Mesenchymal stem cell (in vitro differentiated cells and primary cell): ENCODE data around the gene FAM200B.
"Not testable (repeated sequence)": the region's sequence is repeated elsewhere in the genome, so short reads cannot be mapped to it uniquely, and the experiment has no call there.

Source experiments
- DNase-seq: peaks from one replicate; pipeline ENCODE4 v3.0.0-alpha.2; 2013
- H2AFZ ChIP-seq: one replicate; pipeline ENCODE4 v1.6.1; 2013; ENCODE audit warnings: low read depth, mild to moderate bottlenecking, control low read depth, inconsistent platforms, low read length, moderate library complexity
- H2AK5ac ChIP-seq: 2 replicates; pipeline ENCODE4 v1.6.1; 2013; ENCODE audit warnings: low read length, moderate library complexity, mild to moderate bottlenecking, inconsistent platforms; ENCODE audit not compliant: severe bottlenecking
- H2BK120ac ChIP-seq: one replicate; pipeline ENCODE4 v1.6.1; 2013; ENCODE audit warnings: low read depth, mild to moderate bottlenecking, inconsistent platforms, low read length, moderate library complexity
- H2BK12ac ChIP-seq, 2 experiments: one replicate each; pipeline ENCODE4 v1.6.1; 2013; ENCODE audit warnings: inconsistent platforms in 2 of 2, low read length in 2 of 2, mild to moderate bottlenecking in 2 of 2, moderate library complexity in 2 of 2, control low read depth in 1 of 2
- H2BK15ac ChIP-seq: one replicate; pipeline ENCODE4 v1.6.1; 2013; ENCODE audit warnings: mild to moderate bottlenecking, low read depth, inconsistent platforms; ENCODE audit not compliant: poor library complexity, severe bottlenecking
- H2BK5ac ChIP-seq: 2 replicates; pipeline ENCODE4 v1.6.1; 2013; ENCODE audit warnings: low read depth, mild to moderate bottlenecking, low read length, control low read depth, inconsistent platforms; ENCODE audit not compliant: poor library complexity, severe bottlenecking
- H3K14ac ChIP-seq, 2 experiments: one replicate each; pipeline ENCODE4 v1.6.1; 2013; ENCODE audit warnings: inconsistent platforms in 2 of 2, low read length in 2 of 2, control low read depth in 1 of 2, mild to moderate bottlenecking in 1 of 2, moderate library complexity in 1 of 2
- H3K18ac ChIP-seq, 2 experiments: one replicate each; pipeline ENCODE4 v1.6.1; 2013; ENCODE audit warnings: inconsistent platforms in 2 of 2, low read length in 2 of 2, control low read depth in 1 of 2, low read depth in 1 of 2, mild to moderate bottlenecking in 1 of 2
- H3K23ac ChIP-seq, 2 experiments: one replicate each; pipeline ENCODE4 v1.6.1; 2013; ENCODE audit warnings: inconsistent platforms in 2 of 2, low read length in 2 of 2, mild to moderate bottlenecking in 2 of 2, moderate library complexity in 2 of 2, control low read depth in 1 of 2
- H3K27ac ChIP-seq: 2 replicates; pipeline ENCODE4 v1.5.1; 2013; ENCODE audit warnings: mild to moderate bottlenecking, moderate library complexity, low read length, control low read depth, inconsistent platforms; ENCODE audit not compliant: poor library complexity, severe bottlenecking
- H3K27me3 ChIP-seq, 2 experiments: 2 replicates each; pipeline versions ENCODE4 v1.6.1 to v1.7.0; 2013; ENCODE audit warnings: low read length in 2 of 2, mild to moderate bottlenecking in 2 of 2, moderate library complexity in 2 of 2, control low read depth in 1 of 2, inconsistent platforms in 1 of 2; ENCODE audit not compliant: control insufficient read depth in 1 of 2, insufficient read depth in 1 of 2
- H3K36me3 ChIP-seq, 2 experiments: 2 replicates each; pipeline versions ENCODE4 v1.6.1 to v1.7.0; 2013; ENCODE audit warnings: low read length in 2 of 2, control low read depth in 1 of 2, inconsistent platforms in 1 of 2, low read depth in 1 of 2, mild to moderate bottlenecking in 1 of 2; ENCODE audit not compliant: insufficient read depth in 2 of 2, control insufficient read depth in 1 of 2
- H3K4ac ChIP-seq, 2 experiments: one replicate each; pipeline ENCODE4 v1.6.1; 2013; ENCODE audit warnings: inconsistent platforms in 2 of 2, low read length in 2 of 2, mild to moderate bottlenecking in 2 of 2, moderate library complexity in 2 of 2, control low read depth in 1 of 2, low read depth in 1 of 2
- H3K4me1 ChIP-seq: 2 replicates; pipeline ENCODE4 v1.6.1; 2013; ENCODE audit warnings: low read depth, low read length, control low read depth; ENCODE audit not compliant: control insufficient read depth, insufficient read depth
- H3K4me2 ChIP-seq: 2 replicates; pipeline ENCODE4 v1.6.1; 2013; ENCODE audit warnings: low read length, mild to moderate bottlenecking, inconsistent platforms; ENCODE audit not compliant: poor library complexity, severe bottlenecking
- H3K4me3 ChIP-seq, 2 experiments: 2 replicates each; pipeline versions ENCODE4 v1.5.1 to v1.7.0; 2013; ENCODE audit warnings: low read length in 2 of 2, mild to moderate bottlenecking in 2 of 2, control low read depth in 1 of 2, low read depth in 1 of 2; ENCODE audit not compliant: insufficient read depth in 1 of 2
- H3K79me1 ChIP-seq: replicated peaks from 2 replicates; pipeline ENCODE4 v1.6.1; 2013; ENCODE audit warnings: mild to moderate bottlenecking, control low read depth, low read length, inconsistent platforms; ENCODE audit not compliant: poor library complexity, severe bottlenecking
- H3K9ac ChIP-seq: 2 replicates; pipeline ENCODE4 v1.7.0; 2013; ENCODE audit warnings: mild to moderate bottlenecking, low read length, moderate library complexity
- H3K9me3 ChIP-seq: 2 replicates; pipeline ENCODE4 v1.7.0; 2013; ENCODE audit warnings: mild to moderate bottlenecking, low read length; ENCODE audit not compliant: control insufficient read depth
- H4K8ac ChIP-seq: one replicate; pipeline ENCODE4 v1.6.1; 2013; ENCODE audit warnings: inconsistent platforms, mild to moderate bottlenecking, low read length, moderate library complexity
- H4K91ac ChIP-seq: one replicate; pipeline ENCODE4 v1.6.1; 2013; ENCODE audit warnings: mild to moderate bottlenecking, low read length, inconsistent platforms
- WGBS: methylation state at CpG from one replicate; pipeline ENCODE4 v1.1.7; 2013; ENCODE audit warnings: mixed read lengths; 5-methylcytosine and 5-hydroxymethylcytosine counted together

The FAM200B gene

DNA sequence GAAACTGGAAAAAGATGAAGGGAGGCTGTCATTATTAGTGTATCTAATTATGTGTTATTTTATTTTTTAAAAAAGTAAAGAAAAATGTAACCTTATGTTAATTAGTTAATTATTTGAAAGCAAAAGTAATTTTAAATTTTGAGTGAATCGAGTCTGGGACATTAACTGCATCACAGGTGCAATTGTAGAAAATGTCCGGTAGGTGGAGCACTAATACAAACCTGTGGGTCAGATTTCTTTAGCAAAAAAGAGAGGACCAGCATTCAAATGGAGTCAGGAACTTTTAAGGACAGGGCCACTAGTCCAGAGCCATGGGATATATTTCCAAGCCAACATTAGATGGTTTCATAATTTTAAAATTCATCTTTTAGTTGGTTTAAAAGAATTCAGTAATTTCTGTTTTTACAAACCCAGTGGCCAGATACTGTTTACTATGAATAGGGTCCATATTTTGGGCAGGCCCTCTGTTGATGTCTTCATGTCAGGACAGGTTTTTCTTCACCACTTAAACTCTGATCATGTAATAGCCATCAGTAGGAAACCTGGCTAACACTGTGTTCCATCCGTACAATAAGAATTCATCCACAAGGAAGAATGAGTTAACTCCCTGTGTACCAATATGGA lies 48.4 kb downstream of the FAM200B start:
- Histone ChIP-seq H3K4ac (no peak overlapping the region), H3K23ac (no peak overlapping the region), H2BK5ac (no peak overlapping the region), H2BK12ac (no peak overlapping the region), H3K4me2 (no peak overlapping the region), H3K79me1 (no peaks in the 10 kb centered on the region), H3K9me3 (no peaks in the 10 kb centered on the region), H2AK5ac (no peak overlapping the region), H3K4me1 (no peaks in the 10 kb centered on the region), H2AFZ (no peak overlapping the region), H3K18ac (no peak overlapping the region), H3K9ac (peak overlapping the region; percentile 0), H3K27me3 (no peaks in the 10 kb centered on the region), H3K4me3 (no peak overlapping the region), H3K27ac (no peak overlapping the region), H2BK120ac (no peak overlapping the region), H4K91ac (no peak overlapping the region), H3K14ac (no peak overlapping the region), H2BK15ac (no peak overlapping the region), H4K8ac (no peak overlapping the region), H3K36me3 (no peaks in the 10 kb centered on the region)
- WGBS = 29% methylated on average over 3 of the region's 3 CpGs
- peak; percentile 57 for DNase-seq

DNA sequence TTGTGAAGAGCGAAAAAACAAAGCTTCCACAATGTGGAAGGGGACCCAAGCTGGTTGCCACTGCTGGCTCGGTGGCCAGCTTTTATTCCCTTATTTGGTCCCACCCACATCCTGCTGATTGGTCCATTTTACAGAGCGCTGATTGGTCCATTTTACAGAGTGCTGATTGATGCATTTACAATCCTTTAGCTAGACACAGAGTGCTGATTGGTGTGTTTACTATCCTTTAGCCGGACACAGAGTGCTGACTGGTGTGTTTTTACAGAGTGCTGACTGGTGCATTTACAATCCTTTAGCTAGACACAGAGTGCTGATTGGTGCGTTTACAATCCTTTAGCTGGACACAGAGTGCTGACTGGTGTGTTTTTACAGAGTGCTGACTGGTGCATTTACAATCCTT lies 51.4 kb downstream of the FAM200B start:
- not testable (repeated sequence) for H2AFZ ChIP-seq, H3K23ac ChIP-seq, H3K18ac ChIP-seq, H4K91ac ChIP-seq, H3K4me3 ChIP-seq, H3K27me3 ChIP-seq, H3K14ac ChIP-seq, H2AK5ac ChIP-seq, H3K4ac ChIP-seq, H3K9ac ChIP-seq, H2BK12ac ChIP-seq, H3K9me3 ChIP-seq, H3K79me1 ChIP-seq, DNase-seq, H3K36me3 ChIP-seq, H4K8ac ChIP-seq, H3K4me2 ChIP-seq, H2BK5ac ChIP-seq, H2BK120ac ChIP-seq, H2BK15ac ChIP-seq, H3K27ac ChIP-seq, H3K4me1 ChIP-seq
- 76% methylated on average over 5 of the region's 5 CpGs for WGBS

DNA sequence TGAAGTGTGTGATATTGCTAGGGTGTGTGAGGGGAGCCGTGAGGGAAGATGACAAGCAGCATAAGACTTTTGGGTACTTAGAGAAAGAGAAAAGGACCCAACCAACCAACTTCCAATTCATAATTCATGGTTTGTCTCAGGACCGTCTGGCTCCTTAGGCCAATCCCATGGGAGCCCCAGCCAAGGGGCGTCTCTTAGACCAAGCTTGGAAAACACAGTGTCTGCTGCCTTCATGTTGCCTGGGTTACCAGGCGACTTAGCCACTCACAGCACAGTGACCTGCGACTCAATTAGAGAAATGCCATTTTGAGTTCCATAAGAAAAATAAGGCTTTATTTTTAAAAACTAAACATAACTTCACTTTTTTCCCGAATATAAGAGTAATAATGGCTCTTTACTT lies 53.9 kb downstream of the FAM200B start:
- Histone ChIP-seq H2BK5ac (no peak overlapping the region), H3K9ac (no peak overlapping the region), H2AK5ac (no peak overlapping the region), H3K79me1 (no peaks in the 10 kb centered on the region), H3K4me2 (no peak overlapping the region), H2BK15ac (no peak overlapping the region), H3K14ac (no peak overlapping the region), H3K4me3 (no peak overlapping the region), H3K36me3 (no peaks in the 10 kb centered on the region), H4K8ac (no peak overlapping the region), H2BK120ac (no peak overlapping the region), H2AFZ (no peak overlapping the region), H3K4me1 (no peaks in the 10 kb centered on the region), H3K23ac (no peak overlapping the region), H3K27me3 (no peaks in the 10 kb centered on the region), H4K91ac (no peak overlapping the region), H3K9me3 (no peaks in the 10 kb centered on the region), H2BK12ac (no peak overlapping the region), H3K27ac (no peak overlapping the region), H3K4ac (no peak overlapping the region), H3K18ac (no peak overlapping the region)
- no peak for DNase-seq
- 69% methylated on average over 4 of the region's 6 CpGs for WGBS

DNA sequence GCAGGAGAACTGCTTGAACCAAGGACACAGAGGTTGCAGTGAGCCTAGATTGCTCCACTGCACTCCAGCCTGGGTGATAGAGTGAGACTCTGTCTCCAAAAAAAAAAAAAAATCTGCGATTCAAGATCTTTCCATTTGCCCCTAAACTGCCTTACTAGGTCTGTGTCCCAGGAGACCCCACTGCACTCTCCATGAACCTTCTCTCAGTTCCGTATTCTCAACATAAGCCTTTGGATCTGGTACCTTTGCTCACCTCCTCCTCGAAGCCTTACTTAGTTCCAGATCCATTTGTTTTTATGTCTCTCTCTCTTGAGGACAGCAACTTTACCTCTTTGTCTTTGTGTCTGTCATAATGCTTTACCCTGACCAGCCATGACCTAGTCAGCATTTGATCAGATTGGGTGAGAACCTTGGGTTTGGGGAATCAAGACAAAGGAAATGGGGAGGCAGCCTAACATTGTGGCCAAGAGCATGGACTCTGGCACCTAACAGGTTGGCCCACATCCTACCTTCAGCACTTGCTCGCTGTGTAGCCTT lies 55.0 kb downstream of the FAM200B start:
- Histone ChIP-seq H2BK120ac (no peak overlapping the region), H3K9me3 (no peaks in the 10 kb centered on the region), H2BK15ac (no peak overlapping the region), H3K9ac (no peak overlapping the region), H3K27me3 (no peaks in the 10 kb centered on the region), H3K14ac (no peak overlapping the region), H4K91ac (no peak overlapping the region), H3K4me2 (no peak overlapping the region), H2BK5ac (no peak overlapping the region), H2BK12ac (no peak overlapping the region), H3K18ac (no peak overlapping the region), H3K4me1 (no peaks in the 10 kb centered on the region), H3K79me1 (no peaks in the 10 kb centered on the region), H3K4ac (no peak overlapping the region), H3K27ac (no peak overlapping the region), H2AK5ac (no peak overlapping the region), H3K36me3 (no peaks in the 10 kb centered on the region), H3K4me3 (no peak overlapping the region), H4K8ac (no peak overlapping the region), H3K23ac (no peak overlapping the region), H2AFZ (no peak overlapping the region)
- 92% methylated on average over 4 of the region's 4 CpGs for WGBS
- DNase-seq = no peak
